GM21360 (cell line): ENCODE results near the gene OVOL2.
"Not testable (repeated sequence)": the region's sequence is repeated elsewhere in the genome, so short reads cannot be mapped to it uniquely, and the experiment has no call there.

Source experiments
- ATAC-seq: cut with Tn5 transposase; IDR thresholded peaks from one replicate; pipeline ENCODE4 v1.9.1; 2021; ENCODE audit warnings: mild to moderate bottlenecking, moderate library complexity; ENCODE audit not compliant: unreplicated experiment

The OVOL2 gene

DNA sequence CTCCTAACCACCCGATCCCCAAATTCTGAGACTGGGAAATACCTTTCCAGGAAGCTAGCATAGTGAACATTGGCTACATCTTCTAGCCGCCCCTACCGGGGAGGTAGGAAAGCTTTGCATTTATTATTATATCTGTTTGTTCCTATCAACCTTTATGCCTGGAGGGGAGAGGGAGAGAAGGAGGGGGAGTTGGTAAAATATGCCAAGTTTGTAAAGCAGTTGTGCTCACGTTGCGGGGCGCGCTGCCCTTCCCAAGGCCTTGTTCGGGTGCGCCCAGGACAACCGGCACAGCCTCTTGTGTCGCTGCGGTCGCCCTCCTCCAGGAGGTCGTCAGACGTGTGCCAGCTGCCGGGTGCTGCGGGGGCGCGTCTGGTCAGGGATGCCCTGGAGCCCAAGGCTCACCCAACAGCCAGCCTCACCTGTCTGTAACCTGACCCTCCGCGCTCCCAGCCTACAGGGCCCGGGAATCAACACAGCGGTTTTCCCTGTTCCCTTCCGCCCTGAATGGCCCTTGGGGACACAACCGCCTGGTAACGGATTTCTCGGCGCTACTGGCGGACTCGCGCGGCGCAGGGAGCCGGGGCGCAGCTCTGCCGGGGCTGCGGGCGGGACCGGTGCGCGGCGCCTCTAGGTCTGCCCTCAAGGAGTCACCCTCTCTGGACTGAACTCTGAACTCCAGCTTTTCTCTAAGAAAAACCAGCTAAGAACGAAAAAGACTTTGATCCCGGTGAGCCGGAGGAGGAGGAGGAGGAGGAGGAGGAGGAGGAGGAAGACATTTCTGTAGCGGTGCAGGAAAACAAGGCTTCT is 1.1 kb upstream of the OVOL2 start:
- ATAC-seq = no peak

DNA sequence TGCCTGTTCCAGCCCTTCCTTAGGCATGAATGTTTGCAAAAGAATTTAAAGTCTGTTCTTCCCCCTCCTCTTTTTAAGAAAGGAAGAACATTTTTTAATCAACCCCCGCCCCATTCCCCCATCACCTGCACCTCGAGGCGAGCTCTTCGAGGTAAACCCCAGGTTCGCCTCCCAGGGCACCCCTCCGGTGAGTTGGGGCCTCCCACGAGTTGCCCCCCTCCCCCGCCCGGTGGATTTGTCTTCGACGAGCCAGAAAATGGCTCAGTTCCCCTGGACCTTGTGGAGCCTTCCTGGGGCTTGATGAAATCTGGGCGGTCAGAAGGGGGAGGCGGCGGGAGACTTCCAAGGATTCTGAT is 256 bp upstream of the OVOL2 start:
- ATAC-seq = no peak

DNA sequence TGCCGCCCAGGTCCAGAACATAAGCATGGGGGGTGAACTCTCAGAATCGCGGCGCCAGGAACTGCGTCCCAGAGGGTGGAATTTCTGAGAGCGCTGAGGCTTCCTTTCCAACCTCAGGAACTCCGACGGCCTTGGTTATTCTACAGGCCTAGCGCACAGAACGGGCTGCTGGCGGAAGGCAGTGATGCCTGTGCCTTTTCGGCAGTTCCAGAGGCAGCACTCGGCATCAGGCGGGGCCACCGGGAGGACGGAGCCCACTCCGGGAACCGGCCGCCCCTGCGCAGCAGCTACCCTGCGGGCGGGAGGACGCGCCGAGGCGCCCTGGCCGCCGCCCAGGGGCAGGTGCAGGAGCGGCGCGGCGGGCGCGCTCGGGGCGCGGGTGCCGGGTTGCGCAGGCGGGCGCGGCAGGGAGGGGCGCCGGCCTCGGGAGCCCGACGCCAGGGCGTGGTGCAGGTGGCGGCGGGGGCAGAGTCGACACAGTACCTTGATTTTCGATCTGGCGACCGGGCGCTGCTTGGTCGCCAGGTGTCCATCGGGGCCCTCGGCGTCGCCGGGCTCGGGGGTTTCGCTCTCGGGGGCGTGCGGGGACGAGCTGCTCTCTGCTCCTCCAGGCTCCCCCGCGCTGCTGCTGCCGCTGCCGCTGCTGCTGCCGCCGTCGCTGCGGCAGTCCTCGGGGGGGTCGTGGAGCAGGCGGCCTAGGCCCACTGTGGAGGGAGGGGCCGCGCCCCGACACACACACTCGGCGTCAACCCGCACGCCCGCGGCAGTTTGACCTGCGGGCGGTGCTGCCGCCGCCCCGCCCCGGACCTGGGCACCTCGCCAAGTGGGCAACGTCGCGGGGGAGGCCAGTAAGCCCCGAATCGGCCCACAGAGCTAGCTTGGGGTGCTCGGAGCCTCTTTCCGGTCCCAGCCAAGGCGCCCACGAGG is 1.3 kb downstream of the OVOL2 start:
- no peak for ATAC-seq

DNA sequence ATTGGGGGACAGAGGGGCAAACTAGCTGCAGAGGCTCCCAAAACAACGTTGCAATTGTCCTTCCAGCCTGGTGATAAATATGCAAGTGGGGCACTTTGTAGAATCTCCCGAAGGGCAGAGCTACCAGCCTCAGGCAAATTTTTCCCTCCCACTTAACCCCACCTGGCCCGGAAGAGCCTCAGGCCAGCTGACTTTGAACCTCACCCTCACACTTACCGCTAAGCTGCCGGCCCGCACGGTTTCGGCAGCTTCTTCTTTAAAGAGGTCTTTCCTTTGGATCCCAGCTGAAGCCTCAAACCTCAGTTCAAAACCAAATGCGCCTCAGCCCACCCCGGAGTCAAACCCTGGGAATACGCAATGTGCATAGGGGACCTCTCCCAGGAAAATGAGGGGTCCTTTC is 2.5 kb downstream of the OVOL2 start:
- ATAC-seq = no peak

DNA sequence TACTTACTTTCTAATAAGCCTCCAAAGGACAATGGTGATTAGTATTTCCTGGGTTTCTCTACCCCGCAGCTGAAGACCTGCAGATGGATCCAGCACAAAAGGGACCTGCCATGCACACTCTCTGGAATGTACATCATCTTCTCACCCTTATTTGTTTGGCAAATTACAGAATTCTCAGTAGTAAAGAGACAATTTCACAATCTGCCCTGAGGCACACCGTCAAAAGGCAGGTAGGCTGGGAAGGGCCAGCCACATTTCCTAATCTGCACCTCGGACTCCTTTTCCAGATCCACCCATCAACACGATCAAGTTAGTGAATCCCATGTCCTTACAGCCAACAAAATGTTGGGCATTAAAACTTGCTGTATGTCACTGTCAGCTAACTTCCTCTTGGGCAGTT is 4.9 kb downstream of the OVOL2 start:
- no peak for ATAC-seq

- no peak for ATAC-seq
Measured at GRCh38 chr20:18050628-18051027, 7.1 kb downstream of the OVOL2 start.

DNA sequence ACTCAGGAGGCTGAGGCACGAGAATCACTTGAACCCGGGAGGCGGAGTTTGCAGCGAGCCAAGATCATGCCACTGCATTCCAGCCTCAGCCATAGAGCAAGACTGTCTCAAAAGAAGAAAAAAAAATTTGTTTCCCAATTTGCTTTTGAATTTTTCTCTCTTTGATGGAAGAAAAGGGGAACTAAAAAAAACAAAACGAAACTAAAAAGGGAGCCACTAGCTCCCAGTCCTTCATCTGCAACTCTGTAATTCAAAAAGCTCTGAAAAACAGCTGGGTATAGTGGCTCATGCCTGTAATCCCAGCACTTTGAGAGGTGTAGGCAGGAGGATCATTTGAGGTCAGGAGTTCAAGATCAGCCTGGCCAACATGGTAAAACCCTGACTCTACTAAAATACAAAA is 9.5 kb downstream of the OVOL2 start:
- no peak for ATAC-seq

DNA sequence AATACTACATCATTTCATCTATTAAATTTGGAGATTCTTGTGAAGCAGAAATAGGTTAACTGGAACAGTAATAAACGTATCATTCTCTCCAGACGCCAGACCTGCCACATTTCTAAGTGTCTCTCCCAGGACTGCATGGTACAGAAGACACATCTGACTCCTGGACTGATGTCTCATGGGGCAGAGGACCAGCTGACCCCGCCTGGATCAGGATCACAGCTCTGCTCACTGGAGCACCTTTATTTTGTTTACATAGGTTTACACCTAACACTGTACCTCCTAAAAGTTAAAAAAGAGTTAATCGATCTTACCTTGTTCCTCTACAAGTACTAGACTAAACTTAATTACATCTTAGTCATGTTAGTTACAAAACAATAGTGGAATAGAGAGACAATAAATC is 11.2 kb downstream of the OVOL2 start:
- ATAC-seq = no peak

- no peak for ATAC-seq
Measured at GRCh38 chr20:18042229-18042628, 15.5 kb downstream of the OVOL2 start.

DNA sequence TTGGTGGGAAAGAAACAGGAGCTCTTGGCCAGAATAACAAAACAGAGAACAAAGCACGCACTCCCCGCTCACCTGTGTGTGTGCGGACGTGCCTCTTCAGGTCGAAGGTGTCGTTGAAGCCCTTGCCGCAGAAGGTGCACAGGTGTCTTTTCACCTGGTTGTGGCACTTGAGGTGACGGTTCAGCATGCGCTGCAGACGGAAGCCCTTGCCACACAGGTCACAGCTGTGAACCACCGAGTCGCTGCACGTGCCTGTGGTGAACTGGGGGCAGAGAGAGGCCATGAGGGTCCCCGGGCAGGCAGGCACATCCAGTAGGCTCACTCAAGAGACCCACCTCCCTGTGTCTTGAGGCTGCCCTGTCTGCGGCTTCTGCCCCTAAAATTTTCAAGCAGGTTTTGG is 16.3 kb downstream of the OVOL2 start:
- ATAC-seq = no peak

- ATAC-seq = no peak
Measured at GRCh38 chr20:18039063-18039462, 18.7 kb downstream of the OVOL2 start.

DNA sequence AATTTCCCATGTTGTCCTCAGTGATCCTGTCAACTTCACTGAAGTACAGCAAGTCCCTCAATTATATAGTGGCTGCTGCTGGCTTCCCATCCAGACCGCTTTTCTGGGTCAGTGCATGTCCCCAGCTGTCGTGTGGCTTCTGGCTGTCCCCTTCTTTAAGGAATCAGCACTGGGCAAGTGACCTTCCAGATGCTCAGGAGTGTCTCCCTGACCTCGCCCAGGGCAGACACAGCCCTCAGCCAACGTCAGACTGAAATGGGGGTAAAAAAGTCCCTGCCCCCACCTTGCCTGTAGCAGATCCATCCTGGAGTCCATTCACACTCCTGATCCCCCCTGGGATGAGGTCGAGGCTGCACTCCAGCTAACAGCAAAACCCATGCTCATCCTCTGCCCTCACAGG is 23.7 kb downstream of the OVOL2 start:
- no peak for ATAC-seq

DNA sequence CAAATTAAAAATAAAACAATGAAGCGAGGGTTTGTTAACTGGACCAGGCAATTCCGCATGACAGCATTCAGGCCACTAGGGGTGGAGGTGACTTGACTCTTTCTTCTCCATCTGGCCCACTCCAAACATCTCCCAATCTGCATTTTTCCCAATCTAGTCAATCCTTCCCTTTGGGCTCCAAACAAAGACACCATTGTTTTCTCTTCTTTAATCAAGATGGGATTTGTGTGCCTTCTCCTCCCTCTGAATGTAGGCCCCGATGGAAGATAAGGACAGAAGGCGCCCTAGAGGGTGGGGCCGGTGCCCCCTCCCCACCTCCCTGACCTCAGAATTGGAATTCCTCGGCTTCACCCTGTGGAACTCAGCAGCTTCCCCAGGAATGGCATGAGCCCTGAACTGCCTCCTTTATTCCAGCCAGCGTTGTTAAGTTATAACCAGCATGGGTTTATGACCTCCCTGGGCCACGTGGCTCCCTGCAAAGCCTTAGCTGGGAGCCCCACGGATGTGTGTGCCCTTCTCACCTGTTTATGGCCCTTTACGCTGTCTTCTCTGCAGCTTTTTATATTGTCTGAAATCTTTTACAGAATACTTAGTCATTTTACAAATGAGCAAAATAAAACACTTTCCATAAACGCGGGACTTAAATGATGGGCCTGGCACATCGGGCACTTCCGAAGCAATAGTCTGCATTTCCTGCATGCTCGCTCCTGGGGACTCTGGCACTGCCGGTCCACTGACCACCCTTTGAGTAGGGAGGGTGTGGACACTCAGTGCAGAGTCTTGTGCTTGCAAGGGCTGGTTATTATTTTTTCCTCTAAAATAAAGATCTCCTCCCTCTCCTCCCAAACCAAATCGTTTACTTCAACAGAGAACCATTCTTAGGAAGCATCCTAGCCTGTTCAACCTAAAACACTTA is 24.5 kb downstream of the OVOL2 start:
- ATAC-seq = no peak

DNA sequence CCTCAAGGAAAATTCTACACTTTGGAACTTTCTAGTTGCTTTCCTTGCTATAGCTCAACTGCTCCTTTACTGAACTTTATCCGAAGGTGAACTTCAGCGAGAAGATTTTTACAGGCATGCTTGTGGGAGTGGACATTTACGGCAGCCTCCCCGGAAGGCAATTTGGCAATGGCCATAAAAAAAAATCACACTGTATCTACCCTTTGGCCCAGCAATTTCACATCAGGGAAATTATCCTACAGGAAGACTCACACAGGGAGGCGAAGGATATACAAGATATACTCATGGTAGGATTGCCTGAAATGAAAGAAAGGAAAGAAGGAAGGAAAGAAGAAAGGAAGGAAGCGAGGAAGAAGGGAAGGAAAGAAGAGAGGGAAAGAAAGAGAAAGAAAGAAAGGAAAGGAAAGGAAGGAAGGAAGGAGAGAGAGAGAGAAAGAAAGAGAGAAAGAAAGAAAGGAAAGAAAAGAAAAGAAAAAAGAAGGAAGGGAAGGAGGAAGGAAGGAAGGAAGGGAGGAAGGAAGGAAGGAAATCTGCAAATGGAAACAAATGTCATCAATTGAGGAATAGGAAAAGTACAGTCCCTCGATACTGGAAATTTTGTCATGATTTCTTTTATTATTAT is 25.7 kb downstream of the OVOL2 start:
- no peak for ATAC-seq

DNA sequence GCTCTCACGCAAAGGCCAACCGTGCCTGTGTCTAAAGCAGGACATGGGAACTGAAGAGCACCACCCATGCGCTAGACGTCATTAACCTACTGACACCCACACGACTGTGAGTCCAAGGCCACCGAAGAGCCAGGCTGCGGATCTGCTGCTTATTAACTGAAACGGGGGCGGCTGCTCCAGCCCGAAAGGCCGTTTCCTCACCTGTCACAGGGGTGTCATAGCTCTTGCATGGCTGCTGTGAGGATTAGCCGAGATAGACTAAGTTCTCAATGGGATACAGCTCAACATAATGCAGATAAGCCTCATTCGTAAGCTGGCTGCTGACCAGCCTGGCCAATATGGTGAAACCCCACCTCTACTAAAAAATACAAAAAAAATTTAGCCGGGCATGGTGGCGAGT is 26.7 kb downstream of the OVOL2 start:
- no peak for ATAC-seq

- no peak for ATAC-seq
Measured at GRCh38 chr20:18030020-18030419, 27.7 kb downstream of the OVOL2 start.

GRCh38 chr20:18027011-18027410 is 30.7 kb downstream of the OVOL2 start:
- ATAC-seq = not testable (repeated sequence)

DNA sequence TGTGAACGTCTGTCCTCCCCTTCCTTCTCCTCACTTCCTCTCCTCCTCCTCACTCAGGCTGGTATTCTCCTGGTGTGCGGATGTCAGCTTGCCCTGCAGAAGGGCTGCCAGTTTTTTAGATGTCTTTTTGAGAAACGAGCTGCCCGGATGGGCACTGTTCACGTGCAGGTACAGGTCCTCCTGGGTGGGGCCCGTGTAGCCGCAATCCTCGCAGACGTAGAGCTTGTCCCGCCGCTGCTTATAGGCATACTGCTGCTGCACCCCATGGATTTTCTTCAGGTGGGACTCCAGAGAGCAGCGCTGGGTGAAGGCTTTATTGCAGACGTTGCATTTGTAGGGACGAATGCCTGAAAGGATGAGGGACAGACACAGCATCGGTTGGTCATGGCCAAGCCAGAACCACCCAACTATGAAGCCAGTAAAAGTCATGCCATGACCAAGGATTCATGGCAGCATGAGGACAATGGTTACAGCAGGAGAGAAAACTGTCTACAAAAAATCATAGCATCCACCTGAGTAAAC is 33.0 kb downstream of the OVOL2 start:
- ATAC-seq = no peak

- no peak for ATAC-seq
Measured at GRCh38 chr20:18020931-18021330, 36.8 kb downstream of the OVOL2 start.

DNA sequence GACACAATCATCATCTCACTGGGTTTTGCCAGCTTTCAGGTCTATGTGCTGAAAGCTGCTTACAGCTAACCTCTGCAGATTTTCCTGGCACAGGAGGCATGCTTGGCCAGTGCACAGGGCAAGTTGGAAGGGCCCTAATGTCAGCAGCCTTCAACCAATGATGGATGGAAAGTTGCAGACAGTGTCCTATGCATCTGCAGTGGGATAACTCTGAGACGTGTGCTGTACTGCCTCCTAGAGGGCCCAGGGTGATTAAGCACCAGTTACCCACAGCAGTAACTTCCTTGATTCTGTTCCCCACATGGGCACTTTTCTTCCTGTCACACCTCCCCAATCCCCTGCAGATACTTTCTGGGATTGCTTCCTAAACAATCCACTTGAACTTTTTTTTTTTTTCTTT is 38.6 kb downstream of the OVOL2 start:
- ATAC-seq = peak; percentile 72
